ENCODE data around the gene RNF220. TPM values are rescaled to one million over a fixed set of nuclear protein-coding genes. Genes with fewer than 3 reads are reported as not detected.
A peak's percentile ranks its signal among the peaks of the same experiment; 100 is the strongest.

Gene RNF220
- total RNA-seq, 1 donor from 2014 or later, result 46.8 TPM

- DNase-seq, result peak; percentile 16
Measured at GRCh38 chr1:44587796-44588460, 182.9 kb downstream of the RNF220 start.

- DNase-seq, result no peak
Measured at GRCh38 chr1:44588551-44589210, 183.6 kb downstream of the RNF220 start.

GRCh38 chr1:44590475-44590874 lies 185.4 kb downstream of the RNF220 start:
- DNase-seq, result no peak

- DNase-seq, result no peak
Measured at GRCh38 chr1:44591381-44591780, 186.3 kb downstream of the RNF220 start.

GRCh38 chr1:44592208-44593145 lies 187.4 kb downstream of the RNF220 start:
- peak; percentile 87 for DNase-seq

- no peak for DNase-seq
Measured at GRCh38 chr1:44594353-44594752, 189.3 kb downstream of the RNF220 start.

- peak; percentile 72 for DNase-seq
Measured at GRCh38 chr1:44594871-44595735, 190.0 kb downstream of the RNF220 start.

- no peak for DNase-seq
Measured at GRCh38 chr1:44596511-44596910, 191.5 kb downstream of the RNF220 start.

GRCh38 chr1:44598167-44598566 lies 193.1 kb downstream of the RNF220 start:
- DNase-seq, result no peak

GRCh38 chr1:44602634-44603628 lies 197.9 kb downstream of the RNF220 start:
- no peak for DNase-seq

- no peak for DNase-seq
Measured at GRCh38 chr1:44603718-44604117, 198.7 kb downstream of the RNF220 start.

- no peak for DNase-seq
Measured at GRCh38 chr1:44604157-44604955, 199.3 kb downstream of the RNF220 start.

GRCh38 chr1:44605914-44606615 lies 201.0 kb downstream of the RNF220 start:
- DNase-seq, result no peak

- no peak for DNase-seq
Measured at GRCh38 chr1:44606701-44607281, 201.7 kb downstream of the RNF220 start.

GRCh38 chr1:44608141-44608540 lies 203.1 kb downstream of the RNF220 start:
- no peak for DNase-seq

GRCh38 chr1:44609412-44609767 lies 204.3 kb downstream of the RNF220 start:
- no peak for DNase-seq

GRCh38 chr1:44609768-44610526 lies 204.9 kb downstream of the RNF220 start:
- DNase-seq, result no peak

- no peak for DNase-seq
Measured at GRCh38 chr1:44610527-44611148, 205.6 kb downstream of the RNF220 start.

Measured in occipital lobe (tissue), 2 donors.